Hindlimb muscle (tissue), 1 donor: ENCODE measurements around the gene ZYG11B. TPM values are rescaled to one million over a fixed set of nuclear protein-coding genes. Genes with fewer than 3 reads are reported as not detected.
"Not testable (repeated sequence)": the region's sequence is repeated elsewhere in the genome, so short reads cannot be mapped to it uniquely, and the experiment has no call there.

Experiments used
- DNase-seq: peaks from one replicate; pipeline ENCODE4 v3.0.0-alpha.2; 2013
- polyA plus RNA-seq: library from polyadenylated mRNA; unstranded; fragments of 120-200 nt; gene quantifications from one replicate; pipeline ENCODE4 v1.2.1, GENCODE V29; 2013; ENCODE audit not compliant: insufficient read length

The ZYG11B gene
- polyA plus RNA-seq, 1 donor, result 39.0 TPM

- no peak for DNase-seq
Measured at GRCh38 chr1:52855584-52855983, 129.3 kb downstream of the ZYG11B start.

- no peak for DNase-seq
Measured at GRCh38 chr1:52856026-52856425, 129.8 kb downstream of the ZYG11B start.

GRCh38 chr1:52857443-52857842, 131.2 kb downstream of the ZYG11B start:
- DNase-seq, result no peak

- DNase-seq, result no peak
Measured at GRCh38 chr1:52862666-52863458, 136.6 kb downstream of the ZYG11B start.

GRCh38 chr1:52867087-52867863, 141.0 kb downstream of the ZYG11B start:
- no peak for DNase-seq

- not testable (repeated sequence) for DNase-seq
Measured at GRCh38 chr1:52869727-52870126, 143.5 kb downstream of the ZYG11B start.

GRCh38 chr1:52876843-52877242, 150.6 kb downstream of the ZYG11B start:
- DNase-seq, result no peak

Other genes with a start within 250 kb of the ZYG11B start
- gene TUT4, start 173.4 kb upstream of the ZYG11B start, polyA plus RNA-seq, result 88.1 TPM
- 136 TPM for gene GPX7, start 124.1 kb upstream of the ZYG11B start, polyA plus RNA-seq
- gene SHISAL2A, start 93.3 kb upstream of the ZYG11B start, polyA plus RNA-seq, result 5.5 TPM
- gene COA7, start 28.1 kb upstream of the ZYG11B start, polyA plus RNA-seq, result 18.6 TPM
- gene ZYG11A, start 116.3 kb downstream of the ZYG11B start, polyA plus RNA-seq, result 0.06 TPM
- 108 TPM for gene ECHDC2, start 195.3 kb downstream of the ZYG11B start, polyA plus RNA-seq
- 76.4 TPM for gene SCP2, start 200.8 kb downstream of the ZYG11B start, polyA plus RNA-seq